Panc1 (cell line): ENCODE data around the gene TKT. TPM values are rescaled to one million over a fixed set of nuclear protein-coding genes. Genes with fewer than 3 reads are reported as not detected.

ENCODE experiments used
- ATAC-seq: fragments of 200-7000 bp; cut with Tn5 transposase; 2 replicates; pipeline ENCODE4 v1.9.1; 2020; ENCODE audit warnings: mild to moderate bottlenecking, moderate library complexity
- BruUV-seq: library from RNA; stranded (reverse); fragments of 400-500 nt; replicated peaks from 2 replicates; lab custom pipeline; 2021; lab: Mats Ljungman, UMichigan
- CTCF ChIA-PET: fragments of 300-600 bp; sonication (Branson Sonifier 250); formaldehyde crosslinking; loops from one replicate; lab custom pipeline; 2022; ENCODE audit warnings: antibody characterized with exemption; lab: Charles Lee
- POLR2A ChIA-PET: fragments of 300-600 bp; sonication (Branson Sonifier 250); formaldehyde crosslinking; loops from one replicate; lab custom pipeline; 2022; ENCODE audit warnings: antibody characterized with exemption; lab: Charles Lee
- DNase-seq: peaks from one replicate; pipeline ENCODE4 v3.0.0-alpha.2; 2010; ENCODE audit warnings: low read depth, low spot score
- H3K27ac ChIP-seq: 2 replicates; pipeline ENCODE4 v1.5.1; 2011; ENCODE audit warnings: mild to moderate bottlenecking, low read length, inconsistent platforms
- H3K27me3 ChIP-seq: fragments of 200-500 bp; sonication (Bioruptor generic); 2 replicates; pipeline ENCODE4 v1.6.0; 2014; ENCODE audit warnings: low read length, inconsistent platforms; ENCODE audit not compliant: control insufficient read depth, insufficient read depth
- H3K36me3 ChIP-seq: fragments of 200-500 bp; sonication (Bioruptor generic); 2 replicates; pipeline ENCODE4 v1.5.1; 2014; ENCODE audit warnings: inconsistent platforms, mild to moderate bottlenecking, low read length, moderate library complexity; ENCODE audit not compliant: control insufficient read depth, insufficient read depth
- H3K4me1 ChIP-seq: 2 replicates; pipeline ENCODE4 v1.5.1; 2011; ENCODE audit warnings: inconsistent platforms, mild to moderate bottlenecking, low read length, moderate library complexity; ENCODE audit not compliant: control insufficient read depth, insufficient read depth
- H3K4me3 ChIP-seq, 2 experiments: 2 replicates each; pipeline ENCODE4 v1.5.1; 2011 to 2012; ENCODE audit warnings: low read depth in 2 of 2, low read length in 2 of 2, mild to moderate bottlenecking in 2 of 2, inconsistent platforms in 1 of 2, moderate library complexity in 1 of 2
- H3K9me3 ChIP-seq: fragments of 200-500 bp; sonication (Bioruptor generic); 2 replicates; pipeline ENCODE4 v1.5.1; 2014; ENCODE audit warnings: low read depth, mild to moderate bottlenecking, inconsistent platforms, low read length, moderate library complexity; ENCODE audit not compliant: control insufficient read depth, insufficient read depth
- CTCF ChIP-seq: fragments of 450-650 bp; IDR thresholded peaks from 2 replicates; pipeline ENCODE4 v1.5.1; 2017; ENCODE audit warnings: mild to moderate bottlenecking
- POLR2AphosphoS5 ChIP-seq: IDR thresholded peaks from 2 replicates; pipeline ENCODE4 v1.6.1; 2012; ENCODE audit warnings: mild to moderate bottlenecking, low read depth, low read length, moderate library complexity
- REST ChIP-seq, 2 experiments: IDR thresholded peaks; 2 replicates each; pipeline ENCODE4 v1.6.1; 2011 to 2012; ENCODE audit warnings: low read depth in 2 of 2, control low read depth in 1 of 2, low read length in 1 of 2, mild to moderate bottlenecking in 1 of 2, moderate library complexity in 1 of 2; ENCODE audit not compliant: insufficient read depth in 1 of 2
- SIN3A ChIP-seq: IDR thresholded peaks from 2 replicates; pipeline ENCODE4 v1.6.1; 2012; ENCODE audit warnings: low read depth, mild to moderate bottlenecking, low read length, moderate library complexity, borderline replicate concordance; ENCODE audit not compliant: insufficient read depth
- TCF7L2 ChIP-seq: IDR thresholded peaks from 2 replicates; pipeline ENCODE4 v1.6.1; 2011; ENCODE audit warnings: mild to moderate bottlenecking, low read depth, low read length, inconsistent platforms
- in situ Hi-C: cut with HindIII; loops from 2 replicates; pipeline ENCODE4 v1.10.0; 2016; ENCODE audit warnings: low sequenced_read_pairs, low pct_unique_long_range_greater_than_20kb
- intact Hi-C: fragments of 100-400 bp; cut with micrococcal nuclease; formaldehyde crosslinking; loops from one replicate; pipeline ENCODE4 v1.10.0; 2022; ENCODE audit not compliant: unreplicated experiment
- total RNA-seq: library from RNA; stranded (reverse); gene quantifications from one replicate; pipeline ENCODE4 v1.2.1, GENCODE V29; 2021; ENCODE audit not compliant: unreplicated experiment

TKT gene
- total RNA-seq, 1 experiment from 2014 or later, result 338 TPM

GRCh38 chr3:53258600-53259426 lies 3.0 kb upstream of the TKT start:
- intact Hi-C loops (no loop called here), in situ Hi-C loops (no loop called here)
- Histone ChIP-seq H3K27ac (no peak overlapping the region), H3K4me3 (no peak overlapping the region), H3K4me1 (no peaks in the 10 kb centered on the region), H3K9me3 (no peaks in the 10 kb centered on the region), H3K27me3 (no peaks in the 10 kb centered on the region), H3K36me3 (peaks cover 3% of the 10 kb centered on the region; the same call in 1 of the 2 replicates)
- ChIA-PET POLR2A (no interaction called here), CTCF (no interaction called here)
- no TSS peak for BruUV-seq
- ATAC-seq, result no peak
- no peak for TF ChIP-seq CTCF
- TF ChIP-seq REST (IDR thresholded peaks at IDR 0.05; ENCODE audit: insufficient read depth in 1 of 2, low read depth in 2 of 2, low read length in 1 of 2), result no peak
- TF ChIP-seq SIN3A, result no peak
- no peak for TF ChIP-seq POLR2AphosphoS5
- TF ChIP-seq TCF7L2, result no peak
- DNase-seq, result no peak

GRCh38 chr3:53257465-53257864 lies 1.6 kb upstream of the TKT start:
- peaks cover 3% of the 10 kb centered on the region; the same call in 1 of the 2 replicates for H3K36me3 ChIP-seq
- no peaks in the 10 kb centered on the region for H3K27me3 ChIP-seq
- H3K4me1 ChIP-seq, result peaks cover 3% of the 10 kb centered on the region; the same call in 1 of the 2 replicates
- intact Hi-C loops (no loop called here), in situ Hi-C loops (no loop called here)
- no peaks in the 10 kb centered on the region for H3K9me3 ChIP-seq
- H3K27ac ChIP-seq, result no peak overlapping the region
- DNase-seq, result no peak
- no peak overlapping the region for H3K4me3 ChIP-seq
- ChIA-PET CTCF (no interaction called here), POLR2A (no interaction called here)
- TF ChIP-seq REST (IDR thresholded peaks at IDR 0.05; ENCODE audit: insufficient read depth in 1 of 2, low read depth in 2 of 2, low read length in 1 of 2), result no peak
- no peak for TF ChIP-seq SIN3A
- no peak for TF ChIP-seq POLR2AphosphoS5
- no peak for TF ChIP-seq CTCF
- TF ChIP-seq TCF7L2, result no peak
- no peak for ATAC-seq
- BruUV-seq, result no TSS peak
